ENCODE results near the gene MND1.
"Not testable (repeated sequence)": the region's sequence is repeated elsewhere in the genome, so short reads cannot be mapped to it uniquely, and the experiment has no call there.

MND1 gene

DNA sequence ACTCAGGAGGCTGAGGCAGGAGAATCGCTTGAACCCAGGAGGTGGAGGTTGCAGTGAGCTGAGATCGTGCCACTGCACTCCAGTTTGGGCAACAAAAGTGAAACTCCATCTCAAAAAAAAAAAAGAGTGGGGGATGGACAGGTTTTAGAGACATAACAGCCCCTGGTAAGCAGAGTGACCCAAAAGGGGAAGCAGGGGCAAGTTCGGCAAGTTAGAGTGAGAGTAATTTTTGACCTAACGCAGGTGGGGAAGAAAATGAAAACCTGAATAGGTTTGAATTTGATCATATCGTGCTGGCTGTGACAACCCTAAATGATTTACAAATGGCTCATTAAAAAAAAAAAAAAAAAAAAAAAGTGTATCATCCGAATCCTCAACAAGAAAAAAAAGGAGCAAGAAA lies 96.0 kb downstream of the MND1 start:
- no peak for DNase-seq (ENCODE audit: low spot score)

DNA sequence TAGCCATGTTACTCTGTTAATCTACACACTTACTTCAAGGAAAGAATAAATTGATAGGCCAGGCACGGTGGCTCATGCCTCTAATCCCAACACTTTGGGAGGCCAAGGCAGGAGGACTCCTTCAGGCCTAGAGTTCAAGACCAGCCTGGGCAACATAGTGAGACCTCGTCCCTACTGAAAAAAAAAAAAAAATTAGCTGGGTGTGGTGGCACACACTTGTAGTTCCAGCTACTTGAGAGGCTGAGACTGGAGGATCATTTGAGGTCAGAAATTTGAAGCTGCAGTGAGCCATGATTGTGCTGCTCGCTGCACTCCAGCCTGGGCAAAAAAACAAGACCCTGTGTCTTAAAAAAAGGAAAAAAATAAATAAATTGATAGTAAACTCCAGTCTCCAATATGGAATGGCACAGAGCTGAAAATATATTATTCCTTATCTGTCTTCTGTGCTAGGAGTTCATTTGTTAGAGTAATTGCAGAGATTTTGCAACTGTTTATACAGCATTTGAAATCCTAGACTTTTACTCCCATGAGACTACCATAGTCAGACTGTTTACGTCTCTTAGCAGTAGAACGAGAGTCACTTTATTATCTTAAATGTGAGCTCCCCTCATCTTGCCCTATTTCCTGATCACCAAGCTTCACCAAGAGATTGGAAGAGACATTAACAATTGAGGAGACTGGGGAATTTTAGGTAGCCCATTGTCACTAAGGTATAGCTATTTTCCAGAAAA lies 102.9 kb downstream of the MND1 start:
- DNase-seq (ENCODE audit: low spot score): no peak

DNA sequence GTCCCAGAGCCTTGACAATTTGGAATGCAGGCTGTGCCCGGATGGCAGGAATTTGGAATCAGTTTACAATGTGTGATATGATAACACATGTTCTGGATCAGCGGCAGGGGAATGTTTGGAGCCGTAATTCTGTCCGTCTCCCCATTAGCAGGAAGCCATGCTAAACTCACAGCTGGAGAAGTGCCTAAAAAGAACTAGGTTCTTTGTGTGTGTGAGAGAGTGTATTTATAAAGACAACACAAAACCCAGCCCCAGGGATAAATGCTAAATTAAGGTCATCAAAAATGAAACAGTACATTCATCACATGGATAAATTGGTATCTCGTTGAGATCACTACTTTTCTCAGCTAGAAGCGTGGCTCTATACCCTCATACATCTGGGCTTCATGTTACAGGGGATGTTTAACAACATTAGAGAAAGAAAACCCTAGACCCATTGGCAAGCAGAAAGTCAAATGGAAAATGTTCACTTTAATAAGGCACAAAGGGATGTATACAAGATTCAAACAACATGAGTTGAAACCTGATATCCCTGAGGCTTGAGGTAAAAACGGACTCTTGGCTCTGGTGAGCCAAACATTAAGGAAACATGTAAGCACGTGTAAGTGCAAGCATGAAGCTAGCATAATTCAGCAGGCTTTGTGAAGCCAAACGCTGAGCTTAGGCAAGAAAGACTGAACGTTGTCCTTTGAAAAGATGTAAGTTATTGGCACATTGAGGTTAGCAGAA lies 103.7 kb downstream of the MND1 start:
- DNase-seq (ENCODE audit: low spot score): no peak

DNA sequence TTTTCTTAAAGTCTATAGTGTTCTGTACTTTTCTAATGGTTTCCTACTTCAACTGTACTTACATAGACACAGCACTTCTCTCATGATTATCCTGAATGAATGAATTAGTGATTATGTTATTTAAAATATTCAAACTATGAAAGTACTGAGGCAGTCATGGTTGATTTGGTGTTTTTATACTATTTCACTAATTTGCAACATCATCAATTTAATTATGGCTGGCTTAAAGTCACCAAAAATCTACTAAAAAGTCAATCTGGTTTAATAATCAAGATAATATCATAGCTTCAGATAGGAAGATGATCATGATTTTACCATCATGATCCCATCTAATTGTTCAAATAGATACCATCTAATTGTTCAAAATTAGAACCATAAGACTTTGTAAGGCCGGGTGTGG lies 104.8 kb downstream of the MND1 start:
- DNase-seq (ENCODE audit: low spot score): no peak

DNA sequence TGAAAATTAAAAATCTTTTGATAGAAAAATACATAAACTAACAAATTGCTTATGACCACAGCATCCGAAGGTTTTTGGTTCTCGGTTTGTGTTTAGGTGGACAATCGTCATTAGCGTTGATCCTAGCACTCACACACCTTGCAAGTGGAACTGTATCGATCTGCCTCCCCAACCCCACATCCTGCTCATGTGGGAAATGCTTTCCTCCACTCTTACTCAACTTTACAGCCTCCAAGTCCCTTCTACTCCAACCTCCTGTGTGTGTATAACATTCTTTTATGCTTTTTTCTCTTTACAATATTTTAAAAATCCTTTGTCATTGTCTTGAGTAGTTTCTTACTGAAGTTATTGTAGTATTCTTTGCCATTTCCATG lies 106.0 kb downstream of the MND1 start:
- DNase-seq (ENCODE audit: low spot score): no peak

DNA sequence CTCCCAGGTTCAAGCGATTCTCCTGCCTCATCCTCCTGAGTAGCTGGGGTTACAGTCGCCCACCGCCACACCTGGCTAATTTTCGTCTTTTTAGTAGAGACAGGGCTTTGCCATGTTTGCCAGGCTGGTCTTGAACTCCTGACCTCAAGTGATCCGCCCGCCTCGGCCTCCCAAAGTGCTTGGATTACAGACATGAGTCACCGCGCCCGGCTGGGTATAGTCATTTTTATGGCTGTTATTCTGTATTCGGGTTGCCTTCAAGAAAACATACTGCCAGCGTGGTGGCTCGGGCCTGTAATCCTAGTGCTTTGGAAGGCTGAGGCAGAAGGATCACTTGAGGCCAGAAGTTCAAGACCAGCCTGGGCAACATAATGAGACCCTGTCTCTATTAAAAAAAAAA lies 106.7 kb downstream of the MND1 start:
- not testable (repeated sequence) for DNase-seq (ENCODE audit: low spot score)

DNA sequence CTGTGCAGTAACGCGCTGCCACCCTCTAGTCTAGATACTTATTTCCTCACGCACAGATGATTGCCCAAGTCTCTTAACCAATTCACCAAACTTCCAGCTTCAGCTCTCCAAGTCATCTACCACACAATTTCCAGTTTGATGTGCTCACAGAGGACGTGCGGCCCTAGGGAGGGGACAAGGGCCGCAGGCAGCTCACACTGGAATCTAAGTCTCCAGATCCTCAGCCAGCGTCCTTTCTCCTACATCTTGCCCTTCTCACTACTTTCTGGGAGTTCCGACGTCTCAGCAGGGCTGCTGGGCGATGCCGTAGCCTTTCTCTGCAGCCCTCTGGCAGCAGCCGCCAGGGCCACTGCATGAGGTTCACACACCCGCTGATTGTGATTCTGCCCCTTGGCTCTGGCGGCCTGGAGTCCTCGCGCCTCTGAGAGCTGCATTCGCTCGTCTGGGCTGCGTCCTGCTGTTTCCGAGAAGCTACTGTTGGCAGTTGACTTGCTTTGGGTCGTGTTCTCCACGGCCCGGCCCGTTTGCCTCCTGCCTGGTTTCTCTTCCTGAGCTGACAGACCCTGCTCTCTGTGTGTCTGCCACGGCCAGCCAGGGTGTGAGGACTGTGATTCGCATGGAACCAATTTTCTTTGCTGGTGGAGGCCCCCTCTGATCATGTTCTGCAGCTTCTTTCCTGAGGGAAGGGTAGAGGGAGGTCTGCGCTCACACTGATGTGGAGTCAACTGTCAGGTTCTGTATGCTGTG lies 107.6 kb downstream of the MND1 start:
- DNase-seq (ENCODE audit: low spot score): no peak

DNA sequence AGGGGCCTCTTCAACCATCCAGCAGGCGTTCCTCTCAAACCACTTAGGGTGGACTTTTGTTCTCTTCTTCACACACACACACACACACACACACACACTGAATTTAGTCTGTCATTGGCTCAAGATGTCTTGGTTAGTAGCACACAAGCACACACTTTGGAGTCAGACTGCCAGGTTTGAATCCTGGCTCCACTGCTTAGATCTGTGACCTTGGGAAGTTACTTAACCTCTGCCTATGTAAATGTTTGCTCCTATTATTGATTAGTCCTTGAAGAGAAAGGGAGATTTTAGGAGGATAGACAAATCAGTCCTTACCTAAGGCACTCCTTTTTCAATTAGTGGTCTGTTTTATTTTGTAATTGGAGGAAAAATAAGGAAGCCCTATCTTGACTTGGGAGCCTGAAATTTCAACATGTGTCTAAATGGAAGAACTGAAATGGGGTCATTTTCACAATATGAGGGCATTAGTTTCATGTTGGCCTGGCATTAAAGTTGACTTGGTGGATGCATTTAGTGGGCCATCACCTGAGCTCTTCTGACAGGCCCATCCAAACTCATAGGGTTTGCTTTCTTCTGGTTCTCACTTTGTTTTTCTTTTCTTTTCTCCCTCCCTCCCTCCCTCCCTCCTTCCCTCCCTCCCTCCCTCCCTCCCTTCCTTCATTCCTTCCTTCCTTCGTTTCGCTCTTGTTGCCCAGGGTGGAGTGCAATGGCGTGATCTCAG lies 108.3 kb downstream of the MND1 start:
- DNase-seq (ENCODE audit: low spot score): no peak

DNA sequence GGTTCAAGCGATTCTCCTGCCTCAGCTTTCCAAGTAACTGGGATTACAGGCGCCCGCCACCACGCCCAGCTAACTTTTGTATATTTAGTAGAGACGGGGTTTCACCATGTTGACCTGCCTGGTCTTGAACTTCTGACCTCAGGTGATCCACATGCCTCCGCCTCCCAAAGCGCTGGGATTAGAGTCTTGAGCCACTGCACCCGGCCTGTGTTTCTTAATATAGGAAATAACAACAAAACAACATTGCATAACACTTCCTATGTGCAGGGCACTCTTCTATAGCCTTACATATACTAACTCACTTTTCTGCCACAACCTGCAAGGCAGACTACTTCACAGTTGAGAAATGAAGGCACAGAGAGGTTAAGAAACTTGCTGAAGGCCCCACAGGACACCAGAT lies 108.9 kb downstream of the MND1 start:
- no peak for DNase-seq (ENCODE audit: low spot score)

DNA sequence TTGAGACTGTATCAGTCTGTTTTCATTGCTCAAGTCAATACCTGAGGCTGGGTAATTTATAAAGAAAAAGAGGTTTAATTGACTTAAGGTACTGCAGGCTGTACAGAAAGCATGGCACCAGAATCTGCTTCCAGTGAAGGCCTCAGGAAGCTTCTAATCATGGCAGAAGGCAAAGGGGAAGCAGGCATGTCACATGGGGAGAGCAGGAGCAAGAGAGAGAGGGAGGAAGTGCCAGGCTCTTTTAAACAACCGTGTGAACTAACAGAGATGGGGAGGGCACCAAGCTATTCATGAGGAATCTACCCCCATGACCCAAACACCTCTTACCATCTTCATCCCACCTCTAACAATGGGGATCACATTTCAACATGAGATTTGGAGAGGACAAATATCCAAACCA lies 114.5 kb downstream of the MND1 start:
- DNase-seq (ENCODE audit: low spot score): no peak

DNA sequence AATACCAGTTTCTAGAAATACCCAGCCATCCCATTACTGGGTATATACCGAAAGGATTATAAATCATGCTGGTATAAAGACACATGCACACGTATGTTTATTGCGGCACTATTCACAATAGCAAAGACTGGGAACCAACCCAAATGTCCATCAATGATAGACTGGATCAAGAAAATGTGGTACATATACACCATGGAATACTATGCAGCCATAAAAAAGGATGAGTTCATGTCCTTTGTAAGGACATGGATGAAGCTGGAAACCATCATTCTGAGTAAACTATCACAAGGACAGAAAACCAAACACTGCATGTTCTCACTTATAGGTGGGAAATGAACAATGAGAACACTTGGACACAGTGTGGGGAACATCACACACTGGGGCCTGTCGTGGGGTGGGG lies 117.1 kb downstream of the MND1 start:
- DNase-seq (ENCODE audit: low spot score): not testable (repeated sequence)

DNA sequence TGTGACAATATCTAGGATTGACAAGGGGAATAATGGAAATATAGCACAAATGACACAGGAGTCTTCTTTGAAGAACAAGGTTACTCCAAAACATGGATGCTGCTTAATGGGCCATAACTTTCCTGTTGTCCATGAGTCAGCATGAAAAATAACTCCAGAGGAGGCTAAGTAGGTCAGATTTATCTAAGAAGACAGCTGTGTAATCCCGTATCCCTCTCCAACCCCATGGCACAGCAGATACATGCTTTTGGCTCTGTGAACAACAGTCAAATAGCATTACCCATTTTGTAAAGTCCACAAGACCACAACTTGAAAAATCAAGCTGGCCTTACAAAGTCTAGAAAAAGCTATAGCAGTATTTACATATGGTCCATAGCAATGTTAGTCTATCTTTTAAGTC lies 119.6 kb downstream of the MND1 start:
- DNase-seq (ENCODE audit: low spot score): no peak
